Measurements from ENCODE around the gene EMX1.

Gene EMX1

DNA sequence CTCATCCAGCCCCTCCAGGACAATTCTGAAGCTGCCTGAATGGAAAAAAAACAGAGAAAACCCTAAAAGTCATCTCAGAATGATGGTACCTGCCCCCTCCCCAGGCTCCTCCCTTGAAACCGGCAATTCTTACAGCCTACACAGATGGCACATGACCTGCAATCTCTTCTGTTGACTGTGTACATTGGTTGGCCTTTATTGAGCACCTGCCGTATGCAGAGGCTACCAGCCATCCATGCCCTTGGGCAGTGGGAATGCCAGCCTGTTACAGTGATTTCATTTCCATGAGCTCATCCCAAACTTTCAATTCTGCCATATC, 57.1 kb downstream of the EMX1 start:
- no peak for DNase-seq (ENCODE audit: low read depth in 2 of 3, low spot score in 1 of 3)

DNA sequence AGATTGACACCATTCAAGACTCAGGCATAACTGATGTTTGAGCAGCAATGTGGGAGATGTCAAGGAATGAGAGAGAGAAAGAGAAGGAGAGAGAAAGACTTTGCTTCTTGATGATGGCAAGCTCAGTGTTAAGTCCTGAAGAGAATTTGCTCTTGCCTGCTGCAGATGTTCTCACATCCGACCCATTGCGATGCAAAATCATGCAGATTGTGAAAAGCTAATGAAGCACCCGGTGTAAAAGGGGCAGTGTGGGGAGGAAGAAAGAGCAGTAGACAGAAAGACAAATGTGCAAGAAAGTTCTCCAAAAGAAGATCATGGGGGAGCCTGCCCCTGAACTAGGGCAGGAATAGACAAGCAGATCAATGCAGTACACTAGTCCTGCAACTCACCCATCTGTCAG, 57.7 kb downstream of the EMX1 start:
- DNase-seq (ENCODE audit: low read depth in 2 of 3, low spot score in 1 of 3) = no peak

DNA sequence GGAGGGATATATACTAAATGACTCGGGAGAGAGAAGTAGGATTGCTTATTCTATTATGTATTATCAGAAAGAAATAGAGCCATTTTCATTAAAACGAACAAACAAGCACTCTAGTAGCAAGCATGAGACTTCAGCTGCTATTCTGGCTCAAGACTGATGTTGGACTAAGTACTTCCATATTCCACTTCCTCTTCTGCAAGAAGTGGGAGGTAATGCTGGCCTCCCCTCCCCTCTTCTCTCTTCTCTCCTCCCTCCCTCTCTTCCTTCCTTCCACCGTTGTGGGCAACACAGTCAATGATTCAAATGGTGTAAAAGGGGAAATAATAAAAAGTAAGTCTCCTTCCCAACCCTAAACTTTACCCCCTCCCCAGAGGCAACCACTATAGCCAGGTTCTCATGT, 62.6 kb downstream of the EMX1 start:
- DNase-seq (ENCODE audit: low read depth in 2 of 3, low spot score in 1 of 3) = no peak

DNA sequence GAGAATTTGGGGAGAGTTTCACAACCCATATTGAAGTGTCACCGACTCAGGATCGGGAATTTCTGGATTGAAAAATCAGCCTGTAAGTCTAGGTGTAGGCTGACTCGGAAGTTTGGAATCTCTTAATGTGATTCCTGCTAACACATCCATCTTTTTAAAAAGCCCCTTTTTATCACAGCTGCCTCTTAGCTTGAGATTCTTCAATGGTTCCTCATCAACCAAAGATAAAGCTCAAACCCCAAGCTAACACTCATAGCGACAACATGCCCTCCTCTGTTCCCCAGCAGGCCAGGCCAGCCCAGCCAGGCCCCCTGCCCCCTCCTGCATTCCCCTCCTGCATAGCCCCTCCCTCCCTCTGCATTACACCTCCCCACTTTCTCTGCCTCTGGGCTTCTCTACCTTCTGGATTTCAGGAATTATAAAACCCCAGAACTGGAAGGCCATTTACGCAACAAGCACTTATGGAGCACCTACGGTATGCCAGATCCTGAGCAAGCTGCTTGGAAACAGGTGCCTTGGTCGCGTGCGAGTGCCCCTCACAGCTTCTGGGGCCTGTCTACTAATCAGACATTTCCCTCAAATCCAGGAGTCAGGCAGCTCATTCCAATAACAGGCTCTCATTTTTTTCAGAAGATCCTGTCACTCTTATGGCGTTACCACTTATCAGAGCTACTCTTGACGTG, 63.4 kb downstream of the EMX1 start:
- no peak for DNase-seq (ENCODE audit: low read depth in 2 of 3, low spot score in 1 of 3)

DNA sequence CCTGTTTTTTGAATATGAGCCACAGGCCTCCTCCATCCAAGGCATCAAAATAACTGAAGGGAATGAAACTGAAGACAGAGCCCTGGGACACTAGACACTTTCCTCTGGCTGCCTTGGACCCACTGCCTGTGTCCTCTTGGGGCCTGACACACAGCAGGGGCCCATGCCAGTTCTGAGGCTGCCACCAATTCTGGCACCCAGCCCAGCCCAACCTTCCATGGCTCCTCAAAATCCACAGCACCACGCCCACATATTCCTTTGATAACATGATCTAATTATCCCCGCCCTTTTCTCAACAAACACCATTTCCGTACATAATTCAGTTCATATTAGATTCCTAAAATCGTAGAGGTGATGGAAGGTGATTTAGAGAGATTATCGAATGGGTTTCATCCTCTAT, 64.2 kb downstream of the EMX1 start:
- DNase-seq (ENCODE audit: low read depth in 2 of 3, low spot score in 1 of 3) = no peak

DNA sequence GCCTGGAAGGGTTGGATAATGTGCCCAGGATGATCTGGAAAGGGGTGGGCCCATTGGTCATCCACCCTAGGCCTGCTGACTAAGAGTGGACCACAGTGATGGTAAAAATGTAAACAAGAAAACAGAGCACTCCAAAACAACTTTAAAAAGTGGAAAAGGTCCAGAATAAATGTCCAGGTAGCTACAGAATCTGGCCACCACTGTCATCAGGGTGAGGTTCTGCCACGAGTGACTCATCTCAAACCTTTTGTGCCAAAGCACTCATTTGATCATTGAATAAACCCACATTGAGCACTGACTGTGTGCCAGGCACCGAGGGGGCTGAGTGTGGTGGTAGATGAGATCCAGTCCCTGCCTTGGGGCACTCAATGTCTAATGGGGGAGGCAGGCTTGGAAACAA, 64.9 kb downstream of the EMX1 start:
- DNase-seq (ENCODE audit: low read depth in 2 of 3, low spot score in 1 of 3) = no peak

DNA sequence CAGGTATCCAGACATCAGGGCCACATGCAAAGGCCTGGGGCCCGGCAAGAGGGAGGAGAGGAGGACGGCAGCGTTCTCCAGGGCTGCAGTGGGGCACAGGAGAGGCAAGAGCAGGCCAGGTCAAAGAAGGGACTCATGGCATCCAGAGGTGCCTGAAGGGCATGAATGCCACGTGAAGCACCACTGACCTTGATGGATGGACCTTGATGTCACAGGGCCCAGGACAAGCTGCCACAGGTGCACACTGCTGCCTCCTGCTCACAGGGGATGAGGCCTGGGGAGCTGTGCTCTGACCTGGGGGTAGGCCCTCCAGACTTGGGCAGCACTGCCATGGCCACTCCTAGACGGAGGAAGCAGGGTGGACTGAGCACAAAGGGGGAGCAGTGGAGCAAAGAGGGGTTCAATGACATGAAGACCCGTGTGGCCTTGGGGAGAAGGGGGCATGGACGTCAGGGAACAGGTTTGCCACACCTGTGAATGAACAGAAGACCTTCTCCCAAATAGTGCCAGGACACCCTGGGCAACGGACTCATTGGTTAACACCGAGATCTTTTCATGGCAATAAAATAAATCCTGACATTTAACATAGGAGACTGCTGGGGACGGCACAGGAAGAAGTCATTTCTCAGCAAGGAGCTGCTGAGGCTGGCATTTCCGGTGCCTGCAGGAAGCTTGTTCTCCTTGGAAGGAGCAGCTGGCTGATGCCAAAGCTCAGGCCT, 65.6 kb downstream of the EMX1 start:
- no peak for DNase-seq (ENCODE audit: low read depth in 2 of 3, low spot score in 1 of 3)

DNA sequence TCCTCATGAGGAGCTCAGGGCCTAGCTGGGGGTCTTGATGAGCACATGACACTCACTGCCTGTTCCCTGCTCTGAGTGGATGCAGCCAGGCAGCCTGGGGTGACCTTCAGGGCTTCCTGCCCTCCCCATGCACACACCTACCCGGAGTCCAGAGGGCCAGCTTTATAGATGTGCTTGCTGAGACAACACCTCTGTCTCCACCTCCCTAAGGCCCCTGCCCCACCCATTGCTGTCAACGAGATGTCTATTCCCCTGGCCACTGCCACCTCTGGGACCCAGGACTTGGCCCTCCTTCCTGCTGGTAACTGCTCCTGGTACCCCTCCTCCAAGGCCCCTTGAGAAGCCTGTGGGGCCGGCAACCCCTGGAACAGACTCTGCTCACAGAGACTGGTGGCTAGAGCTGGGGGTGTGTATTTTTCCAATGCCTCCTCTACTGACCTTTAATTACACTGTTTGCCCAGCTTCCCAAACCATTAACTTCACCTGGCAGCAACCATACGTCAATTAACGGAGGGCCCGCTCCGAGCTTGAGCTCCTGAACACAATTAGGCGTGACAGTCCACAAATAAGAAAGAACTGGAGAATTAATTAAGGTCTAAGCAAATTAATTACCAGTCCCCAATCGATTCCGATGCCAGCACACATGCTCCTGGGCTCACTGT, 66.3 kb downstream of the EMX1 start:
- no peak for DNase-seq (ENCODE audit: low read depth in 2 of 3, low spot score in 1 of 3)

DNA sequence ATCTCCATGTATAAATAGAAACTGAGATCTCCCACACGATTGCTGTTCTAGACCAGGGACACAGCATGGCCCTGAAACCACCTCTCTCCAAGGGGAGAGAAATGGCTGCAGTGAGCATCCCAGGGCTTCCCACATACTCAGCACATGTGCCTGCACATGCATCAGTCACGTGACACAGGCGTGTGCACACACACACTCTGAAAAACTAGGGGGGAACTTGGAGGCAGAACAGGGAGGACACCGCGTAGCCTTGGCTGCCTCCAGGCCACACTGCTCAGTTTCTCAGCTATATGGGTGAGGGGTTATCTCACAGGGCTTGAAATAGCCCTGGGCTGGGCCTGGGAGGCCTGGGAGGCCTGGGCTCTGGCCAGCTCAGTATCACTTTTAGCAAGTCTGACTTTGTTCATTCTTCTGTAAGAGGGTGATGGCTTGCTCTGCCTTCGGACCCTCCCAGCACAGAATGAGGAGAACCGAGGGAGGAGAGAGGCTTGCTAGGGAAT, 66.9 kb downstream of the EMX1 start:
- no peak for DNase-seq (ENCODE audit: low read depth in 2 of 3, low spot score in 1 of 3)

All from stimulated activated CD4-positive, alpha-beta T cell treated with anti-CD3 and anti-CD28 coated beads, Interleukin-12 subunit alpha, Interleukin-12 subunit beta, amount 100 ng/mL, for 48 hours (primary cell).